Measurements from ENCODE around the gene LACTB.

DNA sequence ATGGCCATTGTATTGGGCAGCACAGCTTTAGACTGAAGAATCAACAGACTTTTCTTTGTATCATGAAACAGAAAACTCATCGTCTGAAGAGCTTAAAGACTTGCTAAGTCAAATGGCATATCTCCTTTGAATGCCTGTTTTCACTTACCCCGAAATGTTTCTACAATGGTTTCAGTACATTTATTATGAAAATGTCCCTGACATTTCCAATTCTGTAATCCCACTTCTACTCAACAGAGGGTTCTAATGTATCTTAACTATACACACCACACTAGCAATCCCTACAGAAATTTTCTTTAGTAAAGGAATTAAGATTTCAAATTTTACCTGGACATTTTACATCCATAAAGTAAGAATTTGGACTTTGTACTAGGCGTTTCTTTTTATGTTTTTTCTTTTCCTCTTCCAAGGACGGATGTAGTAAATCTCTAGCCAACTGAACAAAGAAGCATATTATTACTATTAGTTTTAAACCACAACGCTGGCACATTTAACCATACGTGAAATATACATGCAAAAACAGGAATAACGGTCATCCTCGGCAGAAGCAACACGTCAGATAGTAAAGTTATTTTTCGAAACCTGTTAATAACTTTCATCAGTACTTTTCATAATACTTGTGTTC, 34.5 kb downstream of the LACTB start:
- TF ChIP-seq, protein P1, sequence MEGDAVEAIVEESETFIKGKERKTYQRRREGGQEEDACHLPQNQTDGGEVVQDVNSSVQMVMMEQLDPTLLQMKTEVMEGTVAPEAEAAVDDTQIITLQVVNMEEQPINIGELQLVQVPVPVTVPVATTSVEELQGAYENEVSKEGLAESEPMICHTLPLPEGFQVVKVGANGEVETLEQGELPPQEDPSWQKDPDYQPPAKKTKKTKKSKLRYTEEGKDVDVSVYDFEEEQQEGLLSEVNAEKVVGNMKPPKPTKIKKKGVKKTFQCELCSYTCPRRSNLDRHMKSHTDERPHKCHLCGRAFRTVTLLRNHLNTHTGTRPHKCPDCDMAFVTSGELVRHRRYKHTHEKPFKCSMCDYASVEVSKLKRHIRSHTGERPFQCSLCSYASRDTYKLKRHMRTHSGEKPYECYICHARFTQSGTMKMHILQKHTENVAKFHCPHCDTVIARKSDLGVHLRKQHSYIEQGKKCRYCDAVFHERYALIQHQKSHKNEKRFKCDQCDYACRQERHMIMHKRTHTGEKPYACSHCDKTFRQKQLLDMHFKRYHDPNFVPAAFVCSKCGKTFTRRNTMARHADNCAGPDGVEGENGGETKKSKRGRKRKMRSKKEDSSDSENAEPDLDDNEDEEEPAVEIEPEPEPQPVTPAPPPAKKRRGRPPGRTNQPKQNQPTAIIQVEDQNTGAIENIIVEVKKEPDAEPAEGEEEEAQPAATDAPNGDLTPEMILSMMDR (IDR thresholded peaks at IDR 0.05) = peak in 1 of 4 donors; percentile 7
- TF ChIP-seq POLR2A (IDR thresholded peaks at IDR 0.05) = no peak
